ENCODE measurements around the gene TJP2. TPM values are rescaled to one million over a fixed set of nuclear protein-coding genes. Genes with fewer than 3 reads are reported as not detected.

TJP2 gene
- total RNA-seq, 4 donors from 2014 or later = 39.3 to 147 (median 104) TPM

GRCh38 chr9:69204326-69204725, 30.2 kb downstream of the TJP2 start:
- Histone ChIP-seq H3K36me3 (no peaks in the 10 kb centered on the region), H3K9me3 (no peaks in the 10 kb centered on the region), H3K27me3 (no peaks in the 10 kb centered on the region), H3K4me3 (no peak overlapping the region), H3K27ac (peak overlapping the region; percentile 50 to 71 (median 63)), H3K4me1 (peaks cover 10 to 65% (median 24%) of the 10 kb centered on the region in 3 donors)
- no peak for ATAC-seq
- 13 to 27% methylated on average over 1 to 2 of the region's 2 CpGs for WGBS, 2 donors (ENCODE audit: low coverage in 1 of 2)
- TF ChIP-seq EP300 (IDR thresholded peaks at IDR 0.05) (no peak), POLR2AphosphoS5 (IDR thresholded peaks at IDR 0.05) (no peak), CTCF (IDR thresholded peaks at IDR 0.05) (no peak), POLR2A (IDR thresholded peaks at IDR 0.05) (no peak)

- peak; percentile 37 for TF ChIP-seq POLR2AphosphoS5 (IDR thresholded peaks at IDR 0.05)
- TF ChIP-seq EP300 (IDR thresholded peaks at IDR 0.05) = no peak
- H3K4me1 ChIP-seq = peaks cover 10 to 59% (median 19%) of the 10 kb centered on the region in 3 donors
- H3K27me3 ChIP-seq = no peaks in the 10 kb centered on the region
- ATAC-seq = peak; percentile 61
- no peak overlapping the region for H3K4me3 ChIP-seq
- no peaks in the 10 kb centered on the region for H3K36me3 ChIP-seq
- H3K9me3 ChIP-seq = no peaks in the 10 kb centered on the region
- WGBS, 2 donors (ENCODE audit: low coverage in 1 of 2) = 15 to 25% methylated on average over 2 to 7 of the region's 7 CpGs
- H3K27ac ChIP-seq = peak overlapping the region; percentile 50 to 71 (median 63)
Observed at GRCh38 chr9:69204849-69205248, 30.8 kb downstream of the TJP2 start.

- no peak for ATAC-seq
- TF ChIP-seq EP300 (IDR thresholded peaks at IDR 0.05) = no peak
- TF ChIP-seq CTCF (IDR thresholded peaks at IDR 0.05) = no peak
- TF ChIP-seq POLR2AphosphoS5 (IDR thresholded peaks at IDR 0.05) = no peak
- no peak for TF ChIP-seq POLR2A (IDR thresholded peaks at IDR 0.05)
- Histone ChIP-seq H3K4me3 (no peak overlapping the region), H3K9me3 (no peaks in the 10 kb centered on the region), H3K4me1 (peaks cover 10 to 52% (median 14%) of the 10 kb centered on the region in 3 donors), H3K27me3 (no peaks in the 10 kb centered on the region), H3K27ac (peak overlapping the region in 3 of 4 donors; percentile 48 to 67 (median 50)), H3K36me3 (no peaks in the 10 kb centered on the region)
- 84 to 92% methylated on average over 5 of the region's 5 CpGs for WGBS, 2 donors (ENCODE audit: low coverage in 1 of 2)
Observed at GRCh38 chr9:69206047-69206446, 32.0 kb downstream of the TJP2 start.

- 53% methylated on average over 3 of the region's 6 CpGs; no CpG with 5 or more reads in 1 of the 2 donors for WGBS, 2 donors (ENCODE audit: low coverage in 1 of 2)
- TF ChIP-seq CTCF (IDR thresholded peaks at IDR 0.05) (no peak), POLR2A (IDR thresholded peaks at IDR 0.05) (no peak), EP300 (IDR thresholded peaks at IDR 0.05) (no peak), POLR2AphosphoS5 (IDR thresholded peaks at IDR 0.05) (no peak)
- Histone ChIP-seq H3K27ac (peak overlapping the region in 2 of 4 donors; percentile 13 to 35), H3K27me3 (no peaks in the 10 kb centered on the region), H3K9me3 (no peaks in the 10 kb centered on the region), H3K4me1 (peaks cover 10 to 66% (median 14%) of the 10 kb centered on the region in 3 donors), H3K4me3 (no peak overlapping the region), H3K36me3 (no peaks in the 10 kb centered on the region)
- ATAC-seq = no peak
Observed at GRCh38 chr9:69207503-69207902, 33.4 kb downstream of the TJP2 start.

- ATAC-seq = peak; percentile 34
- WGBS, 2 donors (ENCODE audit: low coverage in 1 of 2) = 44 to 83% methylated on average over 3 of the region's 3 CpGs
- Histone ChIP-seq H3K9me3 (no peaks in the 10 kb centered on the region), H3K4me3 (no peak overlapping the region), H3K4me1 (peaks cover 4 to 77% (median 9%) of the 10 kb centered on the region in 3 donors), H3K27ac (no peak overlapping the region), H3K36me3 (peaks cover 0 to 4% of the 10 kb centered on the region in 2 donors), H3K27me3 (no peaks in the 10 kb centered on the region)
- TF ChIP-seq POLR2A (IDR thresholded peaks at IDR 0.05) (no peak), CTCF (IDR thresholded peaks at IDR 0.05) (no peak), POLR2AphosphoS5 (IDR thresholded peaks at IDR 0.05) (no peak), EP300 (IDR thresholded peaks at IDR 0.05) (no peak)
Observed at GRCh38 chr9:69211424-69212036, 37.5 kb downstream of the TJP2 start.
